Muscle of leg (tissue), 11 donors: Measurements from ENCODE around the gene GRID1. TPM values are rescaled to one million over a fixed set of nuclear protein-coding genes. Genes with fewer than 3 reads are reported as not detected.

Source experiments
- DNase-seq: peaks from one replicate; pipeline ENCODE4 v3.0.0; 2013
- H3K27ac ChIP-seq: one replicate; pipeline ENCODE4 v1.5.1; 2013; ENCODE audit warnings: mild to moderate bottlenecking, low read length, control low read depth
- H3K27me3 ChIP-seq: one replicate; pipeline ENCODE4 v1.6.1; 2013; ENCODE audit warnings: low read length; ENCODE audit not compliant: control insufficient read depth, insufficient read depth
- H3K36me3 ChIP-seq: one replicate; pipeline ENCODE4 v1.6.1; 2013; ENCODE audit warnings: low read length; ENCODE audit not compliant: control insufficient read depth, insufficient read depth
- H3K4me1 ChIP-seq: one replicate; pipeline ENCODE4 v1.6.1; 2013; ENCODE audit warnings: low read length; ENCODE audit not compliant: control insufficient read depth, insufficient read depth
- H3K4me3 ChIP-seq: one replicate; pipeline ENCODE4 v1.5.1; 2013; ENCODE audit warnings: low read length, control low read depth
- H3K9me3 ChIP-seq: replicated peaks from 2 replicates; pipeline ENCODE4 v1.6.1; 2013; ENCODE audit warnings: low read depth, low read length; ENCODE audit not compliant: control insufficient read depth
- WGBS: methylation state at CpG from one replicate; pipeline ENCODE4 v1.1.5; 2013; ENCODE audit warnings: missing lambda C conversion rate; ENCODE audit not compliant: insufficient coverage; 5-methylcytosine and 5-hydroxymethylcytosine counted together
- polyA plus RNA-seq, 8 donors: library from polyadenylated mRNA; unstranded; fragments of 120-200 nt; gene quantifications; one replicate each; pipeline versions ENCODE4 v1.2.1 to v1.2.3, GENCODE V29; 2013; ENCODE audit warnings: inconsistent platforms in 1 of 8, low replicate concordance in 1 of 8; ENCODE audit not compliant: insufficient read length in 8 of 8, insufficient read depth in 1 of 8
- total RNA-seq: library from RNA; stranded (reverse); fragments of 120-200 nt; gene quantifications from one replicate; pipeline ENCODE4 v1.2.4, GENCODE V29; 2013

GRID1 gene
- total and polyA plus RNA-seq, 9 donors: 2.4 to 6.1 (median 3.1) TPM

- H3K4me1 ChIP-seq: peaks cover 17% of the 10 kb centered on the region
- no peaks in the 10 kb centered on the region for H3K36me3 ChIP-seq
- H3K9me3 ChIP-seq: no peaks in the 10 kb centered on the region
- peak; percentile 68 for DNase-seq
- 0% methylated on average over 1 of the region's 4 CpGs for WGBS
- H3K27me3 ChIP-seq: no peaks in the 10 kb centered on the region
- H3K4me3 ChIP-seq: no peak overlapping the region
- no peak overlapping the region for H3K27ac ChIP-seq
Observed at GRCh38 chr10:85642421-85643170, 724.0 kb downstream of the GRID1 start.

- H3K4me1 ChIP-seq: peaks cover 14% of the 10 kb centered on the region
- no peak for DNase-seq
- H3K9me3 ChIP-seq: no peaks in the 10 kb centered on the region
- H3K36me3 ChIP-seq: no peaks in the 10 kb centered on the region
- no CpG with 5 or more reads among the region's 1 CpG for WGBS
- H3K27me3 ChIP-seq: no peaks in the 10 kb centered on the region
- no peak overlapping the region for H3K4me3 ChIP-seq
- no peak overlapping the region for H3K27ac ChIP-seq
Observed at GRCh38 chr10:85642082-85642420, 724.5 kb downstream of the GRID1 start.

GRCh38 chr10:85641479-85642009, 725.1 kb downstream of the GRID1 start:
- Histone ChIP-seq H3K4me1 (peaks cover 10% of the 10 kb centered on the region), H3K36me3 (no peaks in the 10 kb centered on the region), H3K4me3 (no peak overlapping the region), H3K9me3 (no peaks in the 10 kb centered on the region), H3K27me3 (no peaks in the 10 kb centered on the region), H3K27ac (no peak overlapping the region)
- DNase-seq: no peak
- WGBS: 36% methylated on average over 4 of the region's 6 CpGs

- no peaks in the 10 kb centered on the region for H3K4me1 ChIP-seq
- no peak for DNase-seq
- H3K36me3 ChIP-seq: no peaks in the 10 kb centered on the region
Observed at GRCh38 chr10:85638797-85639196, 727.8 kb downstream of the GRID1 start.

GRCh38 chr10:85635650-85636049, 730.9 kb downstream of the GRID1 start:
- 85% methylated on average over 5 of the region's 5 CpGs for WGBS
- Histone ChIP-seq H3K27me3 (no peaks in the 10 kb centered on the region), H3K4me3 (no peak overlapping the region), H3K9me3 (no peaks in the 10 kb centered on the region), H3K36me3 (no peaks in the 10 kb centered on the region), H3K27ac (no peak overlapping the region), H3K4me1 (no peaks in the 10 kb centered on the region)
- DNase-seq: no peak

More at GRCh38 chr10:85638797-85639196, 727.8 kb downstream of the GRID1 start:
- no peaks in the 10 kb centered on the region for H3K27me3 ChIP-seq
- H3K9me3 ChIP-seq: no peaks in the 10 kb centered on the region
- no peak overlapping the region for H3K4me3 ChIP-seq
- no peak overlapping the region for H3K27ac ChIP-seq

GRCh38 chr10:85624511-85624910, 742.1 kb downstream of the GRID1 start:
- DNase-seq: no peak

GRCh38 chr10:85623758-85624157, 742.8 kb downstream of the GRID1 start:
- Histone ChIP-seq H3K4me3 (no peak overlapping the region), H3K4me1 (no peaks in the 10 kb centered on the region), H3K27me3 (no peaks in the 10 kb centered on the region), H3K36me3 (no peaks in the 10 kb centered on the region), H3K27ac (no peak overlapping the region), H3K9me3 (no peaks in the 10 kb centered on the region)
- DNase-seq: no peak

More at GRCh38 chr10:85624511-85624910, 742.1 kb downstream of the GRID1 start:
- H3K36me3 ChIP-seq: no peaks in the 10 kb centered on the region
- H3K27ac ChIP-seq: no peak overlapping the region
- no peaks in the 10 kb centered on the region for H3K9me3 ChIP-seq
- no peak overlapping the region for H3K4me3 ChIP-seq
- no peaks in the 10 kb centered on the region for H3K4me1 ChIP-seq
- no CpG with 5 or more reads among the region's 7 CpGs for WGBS
- H3K27me3 ChIP-seq: no peaks in the 10 kb centered on the region

GRCh38 chr10:85623342-85623741, 743.3 kb downstream of the GRID1 start:
- no peaks in the 10 kb centered on the region for H3K36me3 ChIP-seq
- WGBS: 50% methylated on average over 1 of the region's 2 CpGs
- no peaks in the 10 kb centered on the region for H3K4me1 ChIP-seq
- H3K9me3 ChIP-seq: no peaks in the 10 kb centered on the region
- no peak overlapping the region for H3K27ac ChIP-seq
- H3K4me3 ChIP-seq: no peak overlapping the region
- no peak for DNase-seq
- H3K27me3 ChIP-seq: no peaks in the 10 kb centered on the region

GRCh38 chr10:85622425-85622824, 744.2 kb downstream of the GRID1 start:
- H3K36me3 ChIP-seq: no peaks in the 10 kb centered on the region
- H3K9me3 ChIP-seq: no peaks in the 10 kb centered on the region
- DNase-seq: no peak
- H3K27ac ChIP-seq: no peak overlapping the region
- no peaks in the 10 kb centered on the region for H3K27me3 ChIP-seq
- 91% methylated on average over 3 of the region's 3 CpGs for WGBS
- no peaks in the 10 kb centered on the region for H3K4me1 ChIP-seq
- H3K4me3 ChIP-seq: no peak overlapping the region

- 49% methylated on average over 2 of the region's 2 CpGs for WGBS
- Histone ChIP-seq H3K36me3 (no peaks in the 10 kb centered on the region), H3K27ac (no peak overlapping the region), H3K4me3 (no peak overlapping the region), H3K4me1 (no peaks in the 10 kb centered on the region), H3K27me3 (no peaks in the 10 kb centered on the region), H3K9me3 (no peaks in the 10 kb centered on the region)
- DNase-seq: no peak
Observed at GRCh38 chr10:85621562-85621961, 745.0 kb downstream of the GRID1 start.

- Histone ChIP-seq H3K4me3 (no peak overlapping the region), H3K4me1 (no peaks in the 10 kb centered on the region), H3K36me3 (no peaks in the 10 kb centered on the region), H3K9me3 (no peaks in the 10 kb centered on the region), H3K27ac (no peak overlapping the region), H3K27me3 (no peaks in the 10 kb centered on the region)
- WGBS: 83% methylated on average over 3 of the region's 3 CpGs
- DNase-seq: no peak
Observed at GRCh38 chr10:85620807-85621206, 745.8 kb downstream of the GRID1 start.
